Thoracic aorta (tissue), 2 donors: ENCODE measurements around the gene TP53AIP1. TPM values are rescaled to one million over a fixed set of nuclear protein-coding genes. Genes with fewer than 3 reads are reported as not detected.

Source experiments
- ATAC-seq: fragments of 150-250 bp; one replicate; pipeline ENCODE4 v1.8.0; 2017; ENCODE audit warnings: low read depth; ENCODE audit not compliant: insufficient number of reproducible peaks, low FRiP score
- DNase-seq: peaks from one replicate; pipeline ENCODE4 v3.0.0-alpha.2; 2020; ENCODE audit warnings: low spot score
- H3K27ac ChIP-seq, 2 donors: fragments of 200-600 bp; sonication (generic); 1 replicate in 1 of 2; 2 replicates in 1 of 2; pipeline ENCODE4 v1.5.1; 2016; ENCODE audit warnings: mild to moderate bottlenecking in 2 of 2, moderate library complexity in 2 of 2
- H3K27me3 ChIP-seq: fragments of 200-600 bp; sonication (generic); replicated peaks from 2 replicates; pipeline ENCODE4 v1.6.0; 2016; ENCODE audit warnings: mild to moderate bottlenecking; ENCODE audit not compliant: insufficient read depth
- H3K36me3 ChIP-seq: fragments of 200-600 bp; sonication (generic); one replicate; pipeline ENCODE4 v1.5.1; 2016
- H3K4me1 ChIP-seq, 2 donors: fragments of 200-600 bp; sonication (generic); 1 replicate in 1 of 2; 2 replicates in 1 of 2; pipeline versions ENCODE4 v1.5.1 to v1.6.0; 2016; ENCODE audit warnings: low read depth in 2 of 2, mild to moderate bottlenecking in 1 of 2; ENCODE audit not compliant: control insufficient read depth in 1 of 2
- H3K4me3 ChIP-seq: fragments of 200-600 bp; sonication (generic); 2 replicates; pipeline ENCODE4 v1.5.1; 2016; ENCODE audit warnings: mild to moderate bottlenecking
- H3K9me3 ChIP-seq: fragments of 200-600 bp; sonication (generic); 2 replicates; pipeline ENCODE4 v1.5.1; 2016
- CTCF ChIP-seq: fragments of 200-600 bp; sonication (generic); IDR thresholded peaks from one replicate; pipeline ENCODE4 v1.5.1; 2019; ENCODE audit warnings: antibody characterized with exemption
- total RNA-seq, 2 donors: library from RNA; depleted of rRNA; stranded (reverse); fragments of >200 nt; gene quantifications; one replicate each; pipeline versions ENCODE4 v1.1.0 to v1.2.3, GENCODE V29; 2016

The TP53AIP1 gene
- total RNA-seq, 2 donors from 2014 or later, result not detected

DNA sequence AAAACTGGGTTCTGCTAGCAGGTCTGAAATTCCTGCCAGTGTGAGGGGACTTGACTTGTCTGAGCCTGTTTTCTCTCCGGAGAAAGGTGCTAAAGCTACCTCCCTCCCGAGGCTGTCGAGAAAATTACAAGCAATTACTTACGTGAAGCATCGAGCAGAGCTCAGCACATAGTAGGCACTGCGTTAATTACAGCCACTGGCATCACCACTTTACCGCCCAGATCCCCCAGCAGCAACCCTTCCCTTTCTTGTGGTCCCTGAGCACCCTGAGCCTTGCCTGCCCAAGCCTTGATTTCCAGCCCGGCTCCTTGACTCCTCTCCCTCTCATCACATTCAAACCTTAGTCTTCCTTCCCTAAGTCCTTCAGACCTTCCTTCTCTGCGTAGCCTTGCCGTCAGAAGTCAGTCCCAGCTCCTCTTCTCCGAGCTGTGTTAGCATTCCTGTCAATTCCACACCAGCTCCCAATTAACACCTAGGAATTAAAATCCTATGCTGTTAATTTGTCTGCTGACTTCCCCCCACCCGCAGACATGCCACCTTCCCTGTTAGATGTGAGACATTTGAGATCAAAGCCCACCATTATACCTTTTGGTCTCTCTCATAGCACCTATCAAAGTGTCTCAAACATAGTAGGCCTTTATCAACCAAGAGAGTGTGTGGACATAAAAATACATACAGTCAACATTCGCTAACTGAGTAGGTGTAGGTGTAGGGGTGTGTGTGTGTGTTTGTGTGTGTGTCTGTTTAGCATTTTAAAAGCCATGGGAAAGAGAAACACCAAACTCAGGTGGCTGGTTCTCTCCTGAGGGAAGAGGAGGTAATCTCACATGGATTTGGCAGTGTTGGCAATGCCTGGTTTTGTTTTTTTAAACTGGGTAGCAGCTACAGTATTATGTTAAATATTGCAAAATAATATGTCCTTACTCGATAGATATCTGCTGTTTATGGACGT lies 54.4 kb downstream of the TP53AIP1 start:
- Histone ChIP-seq H3K4me1 (peaks cover 4 to 18% of the 10 kb centered on the region in 2 donors), H3K36me3 (no peaks in the 10 kb centered on the region), H3K27me3 (no peaks in the 10 kb centered on the region), H3K27ac (no peak overlapping the region), H3K4me3 (no peak overlapping the region), H3K9me3 (no peaks in the 10 kb centered on the region)
- no peak for ATAC-seq
- no peak for DNase-seq
- no peak for TF ChIP-seq CTCF

- DNase-seq (no peak), ATAC-seq (no peak)
- Histone ChIP-seq H3K27me3 (no peaks in the 10 kb centered on the region), H3K27ac (no peak overlapping the region), H3K4me1 (peaks cover 4 to 13% of the 10 kb centered on the region in 2 donors), H3K36me3 (no peaks in the 10 kb centered on the region), H3K9me3 (no peaks in the 10 kb centered on the region), H3K4me3 (no peak overlapping the region)
- TF ChIP-seq CTCF, result no peak
Measured at GRCh38 chr11:128886406-128887124, 56.1 kb downstream of the TP53AIP1 start.

Other genes starting within 250 kb of the TP53AIP1 start
- 10 to 100 TPM; 30.6 to 40.0 TPM for gene FLI1, start 248.8 kb downstream of the TP53AIP1 start, total RNA-seq
- 1 to 10 TPM in 1 of 2 donors, not detected in 1; 1.1 TPM for gene KCNJ1, start 75.6 kb downstream of the TP53AIP1 start, total RNA-seq
- gene KCNJ5, start 51.5 kb downstream of the TP53AIP1 start, total RNA-seq, result 1 to 10 TPM; 3.5 to 6.9 TPM
- gene ARHGAP32, start 249.5 kb upstream of the TP53AIP1 start, total RNA-seq, result 10 to 100 TPM in 1 of 2 donors, 1 to 10 TPM in 1; 7.9 to 13.8 TPM